ENCODE data around the gene CYB5R4.
"Not testable (repeated sequence)": the region's sequence is repeated elsewhere in the genome, so short reads cannot be mapped to it uniquely, and the experiment has no call there.

Gene CYB5R4

DNA sequence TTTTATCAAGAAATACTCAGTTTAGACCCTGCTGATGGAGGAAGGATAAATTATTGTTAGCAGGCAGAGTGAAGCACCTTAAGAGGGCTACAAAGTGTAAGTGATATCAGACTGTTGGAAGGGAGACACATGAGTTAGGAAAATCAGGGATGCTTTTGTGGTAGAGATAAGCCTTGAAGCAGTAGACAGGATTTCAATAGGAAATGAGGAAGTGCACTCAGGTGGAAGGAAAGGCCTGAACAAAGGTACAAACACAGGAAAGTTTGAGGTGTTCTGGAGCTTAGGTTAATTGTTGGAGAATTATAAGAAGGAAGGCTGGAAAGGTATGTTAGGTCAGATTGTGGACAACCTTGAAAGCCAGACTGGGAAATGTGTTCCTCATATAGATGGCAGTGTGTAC, 7.6 kb downstream of the CYB5R4 start:
- no peak for DNase-seq (ENCODE audit: low spot score)

GRCh38 chr6:83867527-83868161, 8.2 kb downstream of the CYB5R4 start:
- no peak for DNase-seq (ENCODE audit: low spot score)

GRCh38 chr6:83868639-83869038, 9.2 kb downstream of the CYB5R4 start:
- no peak for DNase-seq (ENCODE audit: low spot score)

DNA sequence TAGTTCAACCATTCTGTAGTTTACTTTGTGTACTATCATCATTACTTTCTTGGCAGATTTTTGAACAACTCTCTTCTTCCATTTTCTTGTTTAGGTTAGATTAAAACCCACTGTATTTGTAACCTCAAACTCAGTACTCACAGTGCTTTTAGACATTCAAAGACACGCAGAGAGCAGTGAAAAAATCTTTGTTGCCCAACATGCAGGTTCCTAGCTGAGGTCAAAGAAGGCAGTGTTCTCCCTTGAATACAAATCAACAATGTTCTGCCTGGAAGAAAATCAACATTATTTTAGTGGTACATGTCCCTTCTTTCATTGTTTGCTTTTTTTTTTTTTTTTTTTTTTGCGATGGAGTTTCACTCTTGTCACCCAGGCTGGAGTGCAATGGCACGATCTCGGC, 11.2 kb downstream of the CYB5R4 start:
- no peak for DNase-seq (ENCODE audit: low spot score)

DNA sequence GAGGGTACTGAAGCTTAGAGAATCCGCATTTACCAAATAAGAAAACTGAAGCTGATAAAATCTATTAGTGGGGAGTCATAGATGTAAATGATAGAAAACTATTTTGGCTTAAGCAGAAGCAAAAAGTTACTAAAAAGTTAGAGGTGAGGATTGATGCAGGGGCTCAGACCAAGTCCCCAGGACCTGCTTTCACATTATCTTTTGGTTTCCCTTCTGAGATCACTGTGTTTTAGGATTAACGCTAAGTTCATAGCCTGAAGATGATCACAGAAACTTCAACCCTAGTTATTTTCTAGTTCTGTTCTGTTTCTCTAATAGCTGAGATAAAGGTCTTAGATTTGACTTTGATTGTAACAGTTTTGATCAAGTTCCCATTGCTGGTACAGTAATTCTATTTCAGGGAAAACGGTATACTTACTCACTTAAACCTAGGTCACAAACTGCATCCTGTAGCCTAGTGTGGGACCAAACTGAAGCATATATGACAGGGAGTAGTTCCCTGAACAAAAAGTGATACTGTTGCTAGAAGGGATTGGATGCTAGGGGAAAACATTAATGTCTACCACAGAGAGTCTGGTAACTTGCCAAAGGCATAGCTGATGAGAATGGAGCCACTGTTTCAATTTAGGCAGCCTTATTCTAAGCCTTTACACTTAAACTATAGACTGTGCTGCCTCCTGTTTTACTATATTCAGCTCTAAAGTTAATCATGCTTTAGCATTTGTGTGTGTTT, 13.1 kb downstream of the CYB5R4 start:
- DNase-seq (ENCODE audit: low spot score), result no peak

GRCh38 chr6:83873869-83874268, 14.4 kb downstream of the CYB5R4 start:
- DNase-seq (ENCODE audit: low spot score), result no peak

DNA sequence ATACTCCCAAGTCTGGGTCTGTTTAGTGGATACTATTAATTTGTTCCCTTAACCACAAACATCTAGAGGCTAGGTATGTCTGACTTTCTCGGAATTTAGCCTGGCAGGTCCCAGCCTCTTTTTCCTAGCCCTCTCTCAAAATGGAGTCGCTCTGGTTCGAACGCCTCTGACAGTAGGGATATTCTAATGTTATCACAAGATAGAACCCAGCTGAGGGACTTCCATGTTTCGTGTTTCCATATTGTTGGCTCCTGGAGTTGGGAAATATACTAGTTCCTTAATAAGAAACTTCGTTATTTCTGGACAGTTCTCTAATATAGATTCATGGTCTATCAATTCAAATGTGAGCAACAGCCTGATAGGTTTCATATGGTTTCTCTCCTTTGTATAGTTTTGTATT, 16.4 kb downstream of the CYB5R4 start:
- no peak for DNase-seq (ENCODE audit: low spot score)

DNA sequence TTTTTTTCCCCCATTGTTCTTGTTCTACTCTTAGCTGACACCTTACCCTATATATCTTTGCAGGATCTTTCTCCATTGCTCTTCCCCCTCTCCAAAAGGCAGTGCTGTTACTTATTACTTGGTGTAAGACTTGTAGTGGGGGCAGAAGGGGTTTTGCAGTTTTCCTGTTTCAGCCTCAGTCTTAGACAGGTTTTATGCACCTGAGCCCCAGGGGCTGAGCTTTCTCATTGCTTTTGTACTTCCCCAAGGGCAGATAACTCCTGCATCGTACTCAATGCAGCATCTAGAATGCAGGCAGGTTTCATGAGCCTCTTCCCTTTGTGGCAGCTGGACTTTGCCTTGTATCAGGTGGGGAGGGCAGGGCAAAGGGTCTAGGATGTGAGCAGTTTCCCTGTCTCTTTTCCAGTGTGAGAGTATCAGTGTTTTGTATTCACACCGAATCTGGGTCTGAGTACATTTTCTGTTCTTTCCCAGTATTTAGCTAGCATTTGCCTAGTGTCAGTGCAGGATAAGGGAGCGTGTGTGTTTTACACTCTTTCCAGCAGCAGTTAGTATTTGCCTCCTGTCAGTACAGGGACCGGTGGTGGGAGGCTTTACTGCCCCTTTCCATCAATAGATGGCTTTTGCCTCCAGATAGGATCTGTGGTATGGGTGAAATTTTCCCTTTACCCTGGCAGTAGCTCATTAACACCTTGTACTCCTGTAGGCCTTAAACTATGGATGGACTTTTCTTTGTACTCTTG, 19.6 kb downstream of the CYB5R4 start:
- DNase-seq (ENCODE audit: low spot score), result no peak

- no peak for DNase-seq (ENCODE audit: low spot score)
Observed at GRCh38 chr6:83879746-83880145, 20.3 kb downstream of the CYB5R4 start.

GRCh38 chr6:83883240-83883639, 23.8 kb downstream of the CYB5R4 start:
- DNase-seq (ENCODE audit: low spot score), result no peak

DNA sequence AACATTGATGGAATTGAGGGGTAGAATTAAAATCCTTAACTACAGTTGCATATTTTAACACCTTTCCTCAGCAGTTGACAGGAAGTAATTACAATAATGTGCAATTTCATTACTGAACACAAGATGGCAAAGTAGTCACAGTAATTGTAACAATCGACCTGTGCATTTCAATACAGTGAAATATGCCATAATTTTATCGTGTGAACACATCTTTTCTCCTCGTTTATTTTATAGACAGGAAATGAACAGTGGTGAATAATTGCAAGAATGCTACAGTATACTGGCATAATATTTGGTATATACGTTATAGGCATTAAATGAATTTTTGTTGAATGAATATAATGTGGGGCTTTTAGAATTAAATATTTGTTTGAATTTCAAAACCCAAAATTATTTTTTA, 25.0 kb downstream of the CYB5R4 start:
- DNase-seq (ENCODE audit: low spot score), result peak; percentile 79

- no peak for DNase-seq (ENCODE audit: low spot score)
Observed at GRCh38 chr6:83885984-83886383, 26.5 kb downstream of the CYB5R4 start.

- DNase-seq (ENCODE audit: low spot score), result no peak
Observed at GRCh38 chr6:83889621-83890020, 30.1 kb downstream of the CYB5R4 start.

- no peak for DNase-seq (ENCODE audit: low spot score)
Observed at GRCh38 chr6:83890520-83890919, 31.0 kb downstream of the CYB5R4 start.

DNA sequence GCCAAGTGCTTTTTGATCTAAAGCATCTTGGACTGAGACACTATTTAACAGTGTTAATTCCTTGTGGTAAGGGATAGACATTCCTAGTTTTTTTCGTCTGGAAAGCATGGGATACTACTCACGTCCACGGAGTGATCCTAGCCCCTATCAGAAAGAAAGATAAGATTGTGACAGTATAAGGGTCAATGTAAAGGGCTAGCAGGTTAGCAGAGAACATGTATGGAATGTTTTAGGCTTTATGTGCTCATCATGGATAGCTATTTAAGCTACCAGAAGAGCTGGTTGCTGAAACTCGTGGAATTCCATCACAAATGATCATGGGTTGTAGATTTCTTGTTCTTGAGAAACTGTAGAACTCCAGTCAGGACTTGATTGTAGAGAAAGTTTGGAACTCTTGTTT, 32.1 kb downstream of the CYB5R4 start:
- no peak for DNase-seq (ENCODE audit: low spot score)

- DNase-seq (ENCODE audit: low spot score), result no peak
Observed at GRCh38 chr6:83893024-83893423, 33.5 kb downstream of the CYB5R4 start.

DNA sequence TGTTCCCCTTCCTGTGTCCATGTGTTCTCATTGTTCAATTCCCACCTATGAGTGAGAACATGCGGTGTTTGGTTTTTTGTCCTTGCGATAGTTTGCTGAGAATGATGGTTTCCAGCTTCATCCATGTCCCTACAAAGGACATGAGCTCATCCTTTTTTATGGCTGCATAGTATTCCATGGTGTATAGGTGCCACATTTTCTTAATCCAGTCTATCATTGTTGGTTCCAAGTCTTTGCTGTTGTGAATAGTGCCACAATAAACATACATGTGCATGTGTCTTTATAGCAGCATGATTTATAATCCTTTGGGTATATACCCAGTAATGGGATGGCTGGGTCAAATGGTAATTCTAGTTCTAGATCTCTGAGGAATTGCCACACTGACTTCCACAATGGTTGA, 37.6 kb downstream of the CYB5R4 start:
- DNase-seq (ENCODE audit: low spot score), result not testable (repeated sequence)

DNA sequence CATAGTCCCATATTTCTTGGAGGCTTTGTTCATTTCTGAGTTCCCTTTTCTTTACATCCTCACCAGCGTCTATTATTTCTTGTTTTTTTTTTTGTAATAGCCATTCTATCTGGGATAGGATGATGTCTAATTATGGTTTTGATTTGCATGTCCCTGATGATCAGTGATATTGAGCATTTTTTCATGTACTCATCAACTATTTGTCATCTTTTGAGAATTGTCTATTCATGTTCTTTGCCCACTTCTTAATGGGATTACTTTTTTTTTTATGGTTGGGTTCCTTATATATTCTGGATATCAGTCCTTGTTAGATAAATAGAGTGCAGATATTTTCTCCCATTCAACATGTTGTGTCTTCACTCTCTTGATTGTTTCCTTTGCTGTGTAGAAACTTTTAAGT, 42.1 kb downstream of the CYB5R4 start:
- DNase-seq (ENCODE audit: low spot score), result no peak

DNA sequence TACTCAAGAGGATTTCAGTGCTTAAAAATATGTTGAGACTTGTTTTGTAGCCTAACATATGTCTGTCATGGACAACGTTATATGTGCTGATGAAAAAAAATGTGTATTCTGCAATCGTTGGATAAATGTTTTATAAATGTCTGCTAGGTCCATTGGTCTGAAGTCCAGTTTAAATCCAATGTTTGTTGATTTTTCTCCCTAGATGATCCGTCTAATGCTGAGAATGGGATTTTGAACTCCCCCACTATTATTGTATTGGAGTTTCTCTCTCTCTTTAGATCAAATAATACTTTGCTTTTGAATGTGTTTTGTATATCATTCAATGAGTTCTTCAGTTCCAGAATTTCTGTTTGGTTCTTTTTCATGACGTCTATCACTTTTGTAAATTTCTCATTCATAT, 44.9 kb downstream of the CYB5R4 start:
- no peak for DNase-seq (ENCODE audit: low spot score)

GRCh38 chr6:83905648-83906047, 46.2 kb downstream of the CYB5R4 start:
- no peak for DNase-seq (ENCODE audit: low spot score)

DNA sequence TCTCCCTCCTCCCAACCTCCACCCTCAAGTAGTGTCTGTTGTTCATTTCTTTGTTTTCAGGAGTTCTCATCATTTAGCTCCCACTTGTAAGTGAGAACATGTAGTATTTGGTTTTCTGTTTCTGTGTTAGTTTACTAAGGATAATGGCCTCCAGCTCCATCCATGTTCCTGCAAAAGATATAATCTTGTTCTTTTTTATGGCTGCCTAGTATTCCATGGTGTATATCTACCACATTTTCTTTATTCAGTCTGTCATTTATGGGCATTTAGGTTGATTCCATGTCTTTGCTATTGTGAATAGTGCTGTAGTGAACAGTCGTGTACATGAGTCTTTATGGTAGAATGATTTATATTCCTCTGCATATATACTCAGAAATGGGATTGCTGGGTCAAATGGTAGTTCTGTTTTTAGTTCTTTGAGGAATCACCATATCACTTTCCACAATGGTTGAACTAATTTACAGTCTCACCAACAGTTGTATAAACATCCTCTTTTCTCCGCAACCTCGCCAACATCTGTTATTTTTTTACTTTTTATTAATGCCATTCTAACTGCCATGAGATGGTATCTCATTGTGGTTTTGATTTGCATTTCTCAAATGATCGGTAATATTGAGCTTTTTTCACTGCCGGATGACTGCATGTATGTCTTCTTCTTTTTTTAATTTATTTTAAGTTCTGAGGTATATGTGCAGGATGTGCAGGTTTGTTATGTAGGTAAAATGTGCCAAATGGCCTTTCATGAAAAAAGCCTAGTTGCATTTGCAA, 48.3 kb downstream of the CYB5R4 start:
- not testable (repeated sequence) for DNase-seq (ENCODE audit: low spot score)

DNA sequence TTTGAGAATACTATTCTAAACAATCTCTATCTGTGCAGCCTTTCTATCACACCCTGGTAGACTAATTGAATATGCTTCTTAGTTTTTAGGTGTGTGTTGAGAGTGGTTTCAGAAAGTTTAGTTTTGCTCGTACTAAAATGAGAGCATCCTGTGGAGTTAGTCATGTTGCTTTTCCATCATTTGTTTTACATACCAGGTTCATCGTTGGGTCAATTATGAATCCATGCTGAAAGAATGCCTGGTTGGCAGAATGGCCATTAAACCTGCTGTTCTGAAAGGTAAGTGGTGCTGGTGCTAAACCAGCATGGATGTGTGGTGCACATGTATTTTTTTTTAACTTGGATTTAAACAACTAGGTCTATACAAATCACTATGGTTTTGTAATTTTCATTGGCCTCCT, 49.3 kb downstream of the CYB5R4 start:
- no peak for DNase-seq (ENCODE audit: low spot score)

- DNase-seq (ENCODE audit: low spot score), result no peak
Observed at GRCh38 chr6:83911278-83911677, 51.8 kb downstream of the CYB5R4 start.
